Thoracic aorta (tissue), 2 donors: Measurements from ENCODE around the gene TTC16. TPM values are rescaled to one million over a fixed set of nuclear protein-coding genes. Genes with fewer than 3 reads are reported as not detected.

Experiments
- ATAC-seq: fragments of 150-250 bp; one replicate; pipeline ENCODE4 v1.8.0; 2017; ENCODE audit warnings: low read depth; ENCODE audit not compliant: insufficient number of reproducible peaks, low FRiP score
- DNase-seq: peaks from one replicate; pipeline ENCODE4 v3.0.0-alpha.2; 2020; ENCODE audit warnings: low spot score
- H3K27ac ChIP-seq, 2 donors: fragments of 200-600 bp; sonication (generic); 1 replicate in 1 of 2; 2 replicates in 1 of 2; pipeline ENCODE4 v1.5.1; 2016; ENCODE audit warnings: mild to moderate bottlenecking in 2 of 2, moderate library complexity in 2 of 2
- H3K27me3 ChIP-seq: fragments of 200-600 bp; sonication (generic); replicated peaks from 2 replicates; pipeline ENCODE4 v1.6.0; 2016; ENCODE audit warnings: mild to moderate bottlenecking; ENCODE audit not compliant: insufficient read depth
- H3K36me3 ChIP-seq: fragments of 200-600 bp; sonication (generic); one replicate; pipeline ENCODE4 v1.5.1; 2016
- H3K4me1 ChIP-seq, 2 donors: fragments of 200-600 bp; sonication (generic); 1 replicate in 1 of 2; 2 replicates in 1 of 2; pipeline versions ENCODE4 v1.5.1 to v1.6.0; 2016; ENCODE audit warnings: low read depth in 2 of 2, mild to moderate bottlenecking in 1 of 2; ENCODE audit not compliant: control insufficient read depth in 1 of 2
- H3K4me3 ChIP-seq: fragments of 200-600 bp; sonication (generic); 2 replicates; pipeline ENCODE4 v1.5.1; 2016; ENCODE audit warnings: mild to moderate bottlenecking
- H3K9me3 ChIP-seq: fragments of 200-600 bp; sonication (generic); 2 replicates; pipeline ENCODE4 v1.5.1; 2016
- CTCF ChIP-seq: fragments of 200-600 bp; sonication (generic); IDR thresholded peaks from one replicate; pipeline ENCODE4 v1.5.1; 2019; ENCODE audit warnings: antibody characterized with exemption
- total RNA-seq, 2 donors: library from RNA; depleted of rRNA; stranded (reverse); fragments of >200 nt; gene quantifications; one replicate each; pipeline versions ENCODE4 v1.1.0 to v1.2.3, GENCODE V29; 2016

The TTC16 gene
- total RNA-seq, 2 donors from 2014 or later: 0.14 to 0.27 TPM

DNA sequence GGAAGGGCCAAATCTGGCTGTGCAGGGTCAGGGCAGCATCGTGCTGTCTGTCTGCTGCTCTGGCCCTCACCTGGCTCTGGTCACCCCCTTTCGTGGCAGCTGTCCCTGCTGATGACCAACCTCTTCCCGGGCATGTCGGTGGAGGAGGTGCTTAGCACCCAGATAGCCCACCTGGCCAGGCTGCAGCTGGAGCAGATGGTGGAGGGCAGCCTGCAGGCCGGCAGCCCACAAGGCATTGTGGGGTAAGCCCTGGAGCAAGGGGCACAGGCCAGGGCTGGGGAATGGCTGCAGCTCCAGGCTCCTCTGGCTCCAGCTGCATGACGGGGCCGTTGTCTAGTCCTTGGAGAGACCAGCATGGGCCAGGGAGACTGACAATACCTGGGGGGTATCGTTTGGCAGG lies 11.0 kb downstream of the TTC16 start:
- Histone ChIP-seq H3K27me3 (no peaks in the 10 kb centered on the region), H3K36me3 (no peaks in the 10 kb centered on the region), H3K9me3 (no peaks in the 10 kb centered on the region), H3K4me1 (peaks cover 6 to 13% of the 10 kb centered on the region in 2 donors), H3K27ac (no peak overlapping the region), H3K4me3 (no peak overlapping the region)
- DNase-seq (no peak), ATAC-seq (no peak)
- TF ChIP-seq CTCF: no peak

DNA sequence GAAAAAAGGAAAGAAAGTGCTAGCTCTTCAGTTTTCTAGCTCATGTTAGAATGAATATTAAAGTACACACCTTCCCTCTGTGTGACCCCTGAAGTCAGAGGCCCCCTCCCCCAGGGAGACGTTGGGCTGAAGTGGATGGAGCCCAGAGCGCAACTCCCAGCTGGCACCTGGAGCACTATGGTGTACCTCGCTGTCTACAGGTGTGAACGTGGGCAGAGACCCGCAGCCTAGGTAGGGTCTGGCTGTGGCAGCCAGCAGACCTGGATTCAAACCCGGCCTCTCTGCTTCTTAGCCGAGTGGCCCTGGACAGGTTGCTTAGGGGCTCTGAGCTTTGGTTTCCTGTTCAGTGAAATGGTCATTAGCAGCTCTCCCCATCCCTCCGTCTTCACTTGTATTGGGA lies 12.9 kb downstream of the TTC16 start:
- no peak for TF ChIP-seq CTCF
- Histone ChIP-seq H3K4me1 (peaks cover 6 to 10% of the 10 kb centered on the region in 2 donors), H3K4me3 (no peak overlapping the region), H3K27me3 (no peaks in the 10 kb centered on the region), H3K9me3 (no peaks in the 10 kb centered on the region), H3K36me3 (no peaks in the 10 kb centered on the region), H3K27ac (no peak overlapping the region)
- no peak for ATAC-seq
- no peak for DNase-seq

DNA sequence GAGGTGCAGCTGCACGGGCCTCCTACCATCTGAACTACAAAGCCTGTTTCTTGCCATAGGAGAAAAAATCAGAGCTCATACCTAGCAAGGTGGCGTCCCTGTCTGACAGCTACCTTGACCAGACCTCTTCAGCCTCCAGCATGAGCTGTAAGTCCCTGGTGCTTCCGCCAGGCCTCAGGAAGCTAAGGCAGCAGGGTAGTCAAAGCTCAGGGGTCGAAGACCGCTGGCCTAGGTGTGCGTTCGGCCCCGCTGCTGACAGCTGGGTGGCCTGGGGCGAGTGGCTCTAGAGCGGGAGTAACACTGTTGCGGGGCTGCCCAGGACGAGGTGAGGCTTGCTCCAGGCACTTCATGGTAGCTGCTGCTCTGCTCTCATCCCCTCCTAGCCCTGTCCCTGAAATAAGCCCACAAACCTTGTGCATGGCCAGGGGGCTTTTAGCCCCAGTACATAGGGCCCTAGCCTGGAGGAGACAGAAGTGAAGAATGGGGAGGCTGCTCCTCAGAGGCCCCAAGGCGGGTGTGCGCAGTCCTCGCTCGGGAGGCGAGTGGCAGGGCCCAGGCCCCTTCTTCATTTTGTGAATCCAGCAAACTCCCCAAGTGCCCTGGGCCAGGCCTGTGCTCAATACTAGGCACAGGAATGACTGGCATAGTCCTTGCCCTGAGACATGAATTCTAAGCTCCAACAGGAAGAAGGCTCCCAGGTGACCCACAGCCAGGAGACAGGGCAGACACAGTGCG lies 13.8 kb downstream of the TTC16 start:
- H3K27ac ChIP-seq: no peak overlapping the region
- H3K36me3 ChIP-seq: no peaks in the 10 kb centered on the region
- no peaks in the 10 kb centered on the region for H3K27me3 ChIP-seq
- TF ChIP-seq CTCF: no peak
- no peak overlapping the region for H3K4me3 ChIP-seq
- H3K4me1 ChIP-seq: peaks cover 5 to 8% of the 10 kb centered on the region in 2 donors
- H3K9me3 ChIP-seq: no peaks in the 10 kb centered on the region
- ATAC-seq (no peak), DNase-seq (no peak)

- no peak overlapping the region for H3K4me3 ChIP-seq
- H3K27me3 ChIP-seq: no peaks in the 10 kb centered on the region
- ATAC-seq (no peak), DNase-seq (no peak)
- no peak for TF ChIP-seq CTCF
- no peaks in the 10 kb centered on the region for H3K9me3 ChIP-seq
- peaks cover 4 to 7% of the 10 kb centered on the region in 2 donors for H3K4me1 ChIP-seq
- H3K36me3 ChIP-seq: no peaks in the 10 kb centered on the region
- no peak overlapping the region for H3K27ac ChIP-seq
Measured at GRCh38 chr9:127730262-127730661, 14.4 kb downstream of the TTC16 start.

- Histone ChIP-seq H3K4me3 (no peak overlapping the region), H3K36me3 (no peaks in the 10 kb centered on the region), H3K9me3 (no peaks in the 10 kb centered on the region), H3K27ac (no peak overlapping the region), H3K27me3 (no peaks in the 10 kb centered on the region), H3K4me1 (peaks cover 4 to 11% of the 10 kb centered on the region in 2 donors)
- ATAC-seq: no peak
- no peak for DNase-seq
- no peak for TF ChIP-seq CTCF
Measured at GRCh38 chr9:127730799-127731410, 15.0 kb downstream of the TTC16 start.
